ENCODE results near the gene SH3BP1. TPM values are rescaled to one million over a fixed set of nuclear protein-coding genes. Genes with fewer than 3 reads are reported as not detected.

SH3BP1 gene
- total and polyA plus RNA-seq, 2 donors from 2014 or later = 2.2 to 12.8 TPM

DNA sequence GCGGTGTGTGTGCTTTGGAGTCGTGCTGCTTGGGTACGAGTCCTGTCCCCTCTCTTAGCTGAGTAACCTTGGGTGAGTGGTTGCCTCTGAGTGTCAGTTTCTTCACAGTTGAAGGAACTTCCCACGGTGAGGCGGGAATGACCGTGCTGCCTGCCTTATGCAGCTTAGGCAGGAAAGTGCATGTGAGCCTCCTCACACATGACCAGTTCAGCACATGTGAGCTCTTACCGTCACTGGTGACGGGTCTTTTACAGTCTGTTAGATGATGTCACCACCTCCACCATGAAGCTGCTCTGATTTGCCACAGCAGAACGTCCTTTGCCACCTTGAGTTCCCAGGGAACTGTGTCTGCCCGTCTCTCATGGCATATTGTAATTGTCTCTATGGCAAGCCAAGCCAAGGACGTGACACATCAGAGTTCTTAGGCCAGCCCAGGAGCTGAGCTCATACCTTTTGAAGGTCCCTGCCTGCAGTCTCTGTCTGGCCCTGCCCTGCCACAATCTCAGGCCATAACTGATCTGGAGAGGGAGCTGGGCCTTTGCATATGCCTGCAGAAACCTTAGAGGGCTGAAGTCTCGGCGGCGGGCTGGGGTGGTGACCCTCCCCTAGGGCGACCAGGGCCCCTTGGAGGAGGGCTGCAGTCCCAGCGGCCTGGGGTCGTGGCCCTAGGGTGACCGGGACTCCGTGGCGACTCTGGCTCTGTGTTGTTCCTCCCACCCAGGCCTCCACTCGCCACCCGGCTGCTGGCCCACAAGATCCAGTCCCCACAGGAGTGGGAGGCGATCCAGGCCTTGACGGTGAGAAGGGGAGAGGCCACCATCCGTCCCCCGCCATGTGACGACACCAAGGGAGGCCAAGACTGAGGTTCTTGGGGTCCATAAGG, 23.0 kb upstream of the SH3BP1 start:
- peaks cover 2 to 17% (median 12%) of the 10 kb centered on the region in 3 donors for H3K36me3 ChIP-seq (ENCODE audit: control insufficient read depth in 2 of 3, insufficient read depth in 3 of 3, low read length in 3 of 3)
- H3K27ac ChIP-seq (ENCODE audit: low read depth in 2 of 2, low read length in 2 of 2) = no peak overlapping the region
- intact Hi-C loops (cut with DNase I) = no loop called here
- H3K27me3 ChIP-seq (ENCODE audit: control insufficient read depth, insufficient read depth, low read length) = no peaks in the 10 kb centered on the region
- no peaks in the 10 kb centered on the region for H3K9me3 ChIP-seq (ENCODE audit: control insufficient read depth in 2 of 3, insufficient read depth in 1 of 3, low read length in 3 of 3)
- no peaks in the 10 kb centered on the region for H3K4me1 ChIP-seq (ENCODE audit: control insufficient read depth in 2 of 3, insufficient read depth in 2 of 3, low read depth in 1 of 3, low read length in 3 of 3)
- no peak for DNase-seq
- no peak overlapping the region for H3K4me3 ChIP-seq (ENCODE audit: low read length in 3 of 3)
- H3K9ac ChIP-seq (ENCODE audit: low read length in 3 of 3) = no peak overlapping the region
- TF ChIP-seq, protein P1, sequence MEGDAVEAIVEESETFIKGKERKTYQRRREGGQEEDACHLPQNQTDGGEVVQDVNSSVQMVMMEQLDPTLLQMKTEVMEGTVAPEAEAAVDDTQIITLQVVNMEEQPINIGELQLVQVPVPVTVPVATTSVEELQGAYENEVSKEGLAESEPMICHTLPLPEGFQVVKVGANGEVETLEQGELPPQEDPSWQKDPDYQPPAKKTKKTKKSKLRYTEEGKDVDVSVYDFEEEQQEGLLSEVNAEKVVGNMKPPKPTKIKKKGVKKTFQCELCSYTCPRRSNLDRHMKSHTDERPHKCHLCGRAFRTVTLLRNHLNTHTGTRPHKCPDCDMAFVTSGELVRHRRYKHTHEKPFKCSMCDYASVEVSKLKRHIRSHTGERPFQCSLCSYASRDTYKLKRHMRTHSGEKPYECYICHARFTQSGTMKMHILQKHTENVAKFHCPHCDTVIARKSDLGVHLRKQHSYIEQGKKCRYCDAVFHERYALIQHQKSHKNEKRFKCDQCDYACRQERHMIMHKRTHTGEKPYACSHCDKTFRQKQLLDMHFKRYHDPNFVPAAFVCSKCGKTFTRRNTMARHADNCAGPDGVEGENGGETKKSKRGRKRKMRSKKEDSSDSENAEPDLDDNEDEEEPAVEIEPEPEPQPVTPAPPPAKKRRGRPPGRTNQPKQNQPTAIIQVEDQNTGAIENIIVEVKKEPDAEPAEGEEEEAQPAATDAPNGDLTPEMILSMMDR (IDR thresholded peaks at IDR 0.05; ENCODE audit: borderline replicate concordance, extremely low read depth, insufficient read depth) = no peak
- FAIRE-seq = no peak

DNA sequence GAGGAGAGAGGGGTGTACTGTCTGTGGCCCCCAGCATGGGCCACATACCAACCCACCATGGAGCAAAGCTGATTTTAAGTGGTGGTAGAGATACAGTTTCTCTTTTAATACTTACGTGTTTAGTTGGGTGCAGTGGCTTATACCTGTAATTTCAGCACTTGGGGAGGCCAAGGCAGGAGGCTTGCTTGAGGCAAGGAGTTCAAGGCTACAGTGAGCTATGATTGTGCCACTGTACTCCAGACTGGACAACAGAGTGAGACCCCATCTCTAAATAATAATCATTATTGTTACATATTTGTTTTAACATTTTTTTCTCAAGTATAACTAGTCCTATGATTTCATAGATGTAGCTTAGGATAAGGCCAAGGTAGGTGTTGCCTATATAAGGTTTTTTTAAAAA, 22.0 kb upstream of the SH3BP1 start:
- peaks cover 2 to 17% (median 12%) of the 10 kb centered on the region in 3 donors for H3K36me3 ChIP-seq (ENCODE audit: control insufficient read depth in 2 of 3, insufficient read depth in 3 of 3, low read length in 3 of 3)
- DNase-seq = no peak
- no peak for FAIRE-seq
- no peak overlapping the region for H3K9ac ChIP-seq (ENCODE audit: low read length in 3 of 3)
- no peaks in the 10 kb centered on the region for H3K4me1 ChIP-seq (ENCODE audit: control insufficient read depth in 2 of 3, insufficient read depth in 2 of 3, low read depth in 1 of 3, low read length in 3 of 3)
- no peaks in the 10 kb centered on the region for H3K9me3 ChIP-seq (ENCODE audit: control insufficient read depth in 2 of 3, insufficient read depth in 1 of 3, low read length in 3 of 3)
- H3K27me3 ChIP-seq (ENCODE audit: control insufficient read depth, insufficient read depth, low read length) = no peaks in the 10 kb centered on the region
- H3K27ac ChIP-seq (ENCODE audit: low read depth in 2 of 2, low read length in 2 of 2) = no peak overlapping the region
- H3K4me3 ChIP-seq (ENCODE audit: low read length in 3 of 3) = no peak overlapping the region
- TF ChIP-seq, protein P1 (IDR thresholded peaks at IDR 0.05; ENCODE audit: borderline replicate concordance, extremely low read depth, insufficient read depth) = no peak
- intact Hi-C loops (cut with DNase I) = no loop called here

DNA sequence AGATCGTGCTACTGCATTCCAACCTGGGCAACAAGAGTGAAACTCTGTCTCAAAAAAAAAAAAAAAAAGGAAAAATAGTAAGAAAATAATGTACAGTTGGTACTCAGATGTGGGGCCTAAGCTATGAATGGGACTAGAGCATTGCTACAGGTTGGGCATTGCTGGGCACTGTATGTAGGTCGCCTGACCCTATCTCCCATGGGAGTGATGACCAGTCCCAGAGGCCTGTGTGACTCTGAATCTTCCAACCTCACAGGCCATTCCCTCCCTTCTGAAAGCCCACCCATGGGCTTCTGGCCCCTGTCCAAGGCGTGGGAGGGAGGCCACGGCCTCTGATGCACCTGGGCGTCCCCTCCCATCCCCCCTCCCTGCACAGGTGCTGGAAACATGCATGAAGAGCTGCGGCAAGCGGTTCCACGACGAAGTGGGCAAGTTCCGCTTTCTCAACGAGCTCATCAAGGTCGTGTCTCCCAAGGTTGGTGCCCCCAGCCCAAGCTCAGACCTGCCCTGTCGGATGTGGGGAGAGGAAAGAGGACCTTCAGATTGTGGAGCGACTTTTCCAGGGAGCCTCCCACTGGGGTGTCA, 21.3 kb upstream of the SH3BP1 start:
- DNase-seq = no peak
- FAIRE-seq = no peak
- H3K36me3 ChIP-seq (ENCODE audit: control insufficient read depth in 2 of 3, insufficient read depth in 3 of 3, low read length in 3 of 3) = peaks cover 2 to 17% (median 12%) of the 10 kb centered on the region in 3 donors

More for the DNA sequence above, 21.3 kb upstream of the SH3BP1 start:
- H3K27ac ChIP-seq (ENCODE audit: low read depth in 2 of 2, low read length in 2 of 2) = no peak overlapping the region
- no peaks in the 10 kb centered on the region for H3K27me3 ChIP-seq (ENCODE audit: control insufficient read depth, insufficient read depth, low read length)
- intact Hi-C loops (cut with DNase I) = no loop called here
- no peak overlapping the region for H3K9ac ChIP-seq (ENCODE audit: low read length in 3 of 3)
- H3K4me3 ChIP-seq (ENCODE audit: low read length in 3 of 3) = no peak overlapping the region
- no peaks in the 10 kb centered on the region for H3K9me3 ChIP-seq (ENCODE audit: control insufficient read depth in 2 of 3, insufficient read depth in 1 of 3, low read length in 3 of 3)
- TF ChIP-seq, protein P1 (IDR thresholded peaks at IDR 0.05; ENCODE audit: borderline replicate concordance, extremely low read depth, insufficient read depth) = no peak
- H3K4me1 ChIP-seq (ENCODE audit: control insufficient read depth in 2 of 3, insufficient read depth in 2 of 3, low read depth in 1 of 3, low read length in 3 of 3) = no peaks in the 10 kb centered on the region
